Endodermal cell (in vitro differentiated cells): Measurements from ENCODE around the gene TTC23L. TPM values are rescaled to one million over a fixed set of nuclear protein-coding genes. Genes with fewer than 3 reads are reported as not detected.

ENCODE experiments used
- DNase-seq: peaks from one replicate; pipeline ENCODE4 v3.0.0-alpha.2; 2017
- H3K27ac ChIP-seq: 2 replicates; pipeline ENCODE4 v1.5.1; 2013; ENCODE audit warnings: mild to moderate bottlenecking, low read depth, low read length, moderate library complexity
- H3K27me3 ChIP-seq: 2 replicates; pipeline ENCODE4 v1.6.1; 2013; ENCODE audit warnings: mild to moderate bottlenecking, low read length, moderate library complexity; ENCODE audit not compliant: insufficient read depth, control insufficient read depth, poor library complexity, severe bottlenecking
- H3K36me3 ChIP-seq: 2 replicates; pipeline ENCODE4 v1.7.0; 2013; ENCODE audit warnings: mild to moderate bottlenecking, low read length, moderate library complexity; ENCODE audit not compliant: control insufficient read depth, insufficient read depth
- H3K4me1 ChIP-seq: one replicate; pipeline ENCODE4 v1.7.0; 2013; ENCODE audit warnings: low read length; ENCODE audit not compliant: control insufficient read depth, insufficient read depth
- H3K4me3 ChIP-seq: 2 replicates; pipeline ENCODE4 v1.5.1; 2013; ENCODE audit warnings: mild to moderate bottlenecking, low read length, moderate library complexity
- H3K9ac ChIP-seq: 2 replicates; pipeline ENCODE4 v1.6.1; 2013; ENCODE audit warnings: mild to moderate bottlenecking, low read length, moderate library complexity; ENCODE audit not compliant: poor library complexity, severe bottlenecking; ENCODE audit errors: extremely low read depth
- H3K9me3 ChIP-seq: 2 replicates; pipeline ENCODE4 v1.6.1; 2013; ENCODE audit warnings: mild to moderate bottlenecking, low read length, moderate library complexity; ENCODE audit not compliant: control insufficient read depth
- H3K27ac Mint-ChIP-seq: 2 replicates; pipeline ENCODE4 v1.8.0; 2020; ENCODE audit warnings: mixed read lengths
- H3K27me3 Mint-ChIP-seq: 2 replicates; pipeline ENCODE4 v1.8.0; 2021; ENCODE audit warnings: mild to moderate bottlenecking, mixed read lengths; ENCODE audit not compliant: insufficient read depth
- H3K36me3 Mint-ChIP-seq: 2 replicates; pipeline ENCODE4 v1.8.0; 2020; ENCODE audit warnings: low read depth, mixed read lengths
- H3K4me1 Mint-ChIP-seq: 2 replicates; pipeline ENCODE4 v1.8.0; 2020; ENCODE audit warnings: mixed read lengths
- H3K4me3 Mint-ChIP-seq: 2 replicates; pipeline ENCODE4 v1.8.0; 2020; ENCODE audit warnings: mild to moderate bottlenecking, moderate library complexity, mixed read lengths
- H3K9me3 Mint-ChIP-seq: 2 replicates; pipeline ENCODE4 v1.8.0; 2020; ENCODE audit warnings: mild to moderate bottlenecking, mixed read lengths
- WGBS, 2 experiments: methylation state at CpG; one replicate each; pipeline versions ENCODE4 v1.1.5 to v1.1.7; 2013; ENCODE audit warnings: missing lambda C conversion rate in 2 of 2, mixed read lengths in 1 of 2; ENCODE audit not compliant: insufficient coverage in 1 of 2, insufficient read length in 1 of 2; 5-methylcytosine and 5-hydroxymethylcytosine counted together
- long read RNA-seq, 4 experiments: library from polyadenylated mRNA in 2 of 4; library from RNA in 1 of 4; library from capped mRNA in 1 of 4; stranded (forward) in 3 of 4; unstranded in 1 of 4; transcript quantifications; one replicate each; pipeline ENCODE4 v2.0.0, GENCODE V29; 2020 to 2021; ENCODE audit warnings: inconsistent platforms in 1 of 4
- polyA plus RNA-seq, 2 experiments: library from polyadenylated mRNA; stranded (reverse); fragments of 50-300 nt; gene quantifications; one replicate each; pipeline ENCODE4 v1.2.3, GENCODE V29; 2013
- total RNA-seq, 2 donors: library from RNA; stranded (reverse); fragmentation: NEBNext Ultra II Directional in 1 of 2; extraction: Animal tissue kit (Norgen Biotek cat#: 25700) in 1 of 2; gene quantifications; 2 replicates in 1 of 2; 3 replicates in 1 of 2; pipeline ENCODE4 v1.2.1, GENCODE V29; 2021
- TF ChIP-seq, protein P1 (sequence below): fragments of 200-600 bp; sonication (generic); conservative IDR thresholded peaks from 2 replicates; pipeline ENCODE4 v1.5.0; 2021; ENCODE audit warnings: antibody characterized with exemption, mild to moderate bottlenecking

Gene TTC23L, protein sequence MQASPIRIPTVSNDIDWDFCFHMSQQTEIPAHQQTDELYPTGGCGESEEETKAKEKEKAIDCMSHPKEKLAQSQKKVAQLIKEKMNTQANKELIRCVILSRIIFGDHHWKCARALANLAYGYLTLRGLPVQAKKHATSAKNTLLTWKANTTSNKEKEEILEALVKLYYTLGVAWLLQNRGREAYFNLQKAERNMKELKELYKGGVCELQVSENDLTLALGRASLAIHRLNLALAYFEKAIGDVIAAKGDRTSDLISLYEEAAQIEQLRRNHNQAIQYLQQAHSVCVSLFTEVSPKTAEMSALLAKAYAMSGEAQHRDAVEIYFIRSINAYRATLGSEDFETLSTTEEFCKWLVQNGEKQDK
- 1 to 10 TPM in 1 of 2 donors, under 1 TPM in 1; 0.95 to 3.0 TPM for total RNA-seq
- polyA plus RNA-seq (2013, experiment 1 of 2): 2.6 TPM
- polyA plus RNA-seq (2013, experiment 2 of 2): 1.9 TPM
- long read RNA-seq, experiment 1, partial matches to known transcripts: 0 of 1 reads
- long read RNA-seq, experiment 1, other reads (novel, unspliced or antisense): 1 of 1 reads
- long read RNA-seq, experiment 2, partial matches to known transcripts: 1 of 4 reads
- long read RNA-seq, experiment 2, other reads (novel, unspliced or antisense): 3 of 4 reads
- long read RNA-seq, experiment 3, partial matches to known transcripts: 0 of 1 reads
- long read RNA-seq, experiment 3, other reads (novel, unspliced or antisense): 1 of 1 reads
- long read RNA-seq, experiment 4, partial matches to known transcripts: 1 of 3 reads
- long read RNA-seq, experiment 4, other reads (novel, unspliced or antisense): 2 of 3 reads

DNA sequence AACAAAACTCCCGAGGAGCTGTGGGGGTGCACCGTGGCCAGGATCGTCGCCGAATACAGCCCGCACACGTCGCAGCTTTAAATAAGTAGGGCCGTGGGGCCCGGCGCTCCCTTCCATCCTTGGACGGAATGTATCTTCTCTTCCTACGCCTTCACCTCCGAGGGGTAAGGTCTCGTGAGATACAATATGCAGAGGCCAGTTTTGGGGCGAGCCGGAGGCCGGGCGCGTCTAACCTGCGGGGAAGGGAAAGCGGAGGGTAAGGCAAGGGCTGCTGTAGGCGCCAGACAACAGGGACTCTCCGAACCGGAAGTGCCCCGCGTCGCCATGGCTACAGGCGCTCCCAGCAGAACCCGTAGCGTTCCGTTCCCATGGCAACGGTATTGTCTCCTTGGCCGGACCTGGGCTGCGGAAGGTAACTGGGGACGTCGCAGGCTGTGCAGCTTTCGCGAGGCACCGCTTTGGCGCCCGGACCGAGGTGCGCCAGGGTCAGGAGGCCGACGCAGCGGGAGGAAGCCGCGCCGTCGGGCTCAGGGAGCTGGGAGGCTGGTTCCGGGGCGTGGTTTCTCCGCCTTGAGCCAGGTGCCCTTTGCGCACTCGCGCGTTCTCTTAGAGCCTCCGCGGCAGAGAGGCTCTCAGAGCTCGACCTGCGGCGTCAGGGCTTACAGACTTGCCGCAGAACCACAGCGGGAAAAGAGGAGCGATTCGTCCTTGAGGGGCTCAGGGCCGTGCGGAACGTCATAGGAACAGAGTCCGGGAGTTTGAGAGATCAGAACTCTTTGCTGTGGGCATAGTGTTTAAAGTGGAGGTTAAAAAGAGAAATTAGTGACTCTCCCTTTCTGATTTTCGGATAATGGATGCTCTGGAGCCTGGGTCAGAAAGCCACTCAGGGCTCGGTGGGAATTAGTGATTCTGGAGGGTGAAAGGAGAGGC lies at the start of gene TTC23L:
TTC23L (plus strand) TSS at position 380 of the 930 bp plus-strand sequence. CDS start 1,508 bp downstream, outside the sequence.
- H3K9ac ChIP-seq: peak within 1 kb of the TSS; percentile 81
- H3K4me3 ChIP-seq: peak within 1 kb of the TSS; percentile 89
- TF ChIP-seq, protein P1, sequence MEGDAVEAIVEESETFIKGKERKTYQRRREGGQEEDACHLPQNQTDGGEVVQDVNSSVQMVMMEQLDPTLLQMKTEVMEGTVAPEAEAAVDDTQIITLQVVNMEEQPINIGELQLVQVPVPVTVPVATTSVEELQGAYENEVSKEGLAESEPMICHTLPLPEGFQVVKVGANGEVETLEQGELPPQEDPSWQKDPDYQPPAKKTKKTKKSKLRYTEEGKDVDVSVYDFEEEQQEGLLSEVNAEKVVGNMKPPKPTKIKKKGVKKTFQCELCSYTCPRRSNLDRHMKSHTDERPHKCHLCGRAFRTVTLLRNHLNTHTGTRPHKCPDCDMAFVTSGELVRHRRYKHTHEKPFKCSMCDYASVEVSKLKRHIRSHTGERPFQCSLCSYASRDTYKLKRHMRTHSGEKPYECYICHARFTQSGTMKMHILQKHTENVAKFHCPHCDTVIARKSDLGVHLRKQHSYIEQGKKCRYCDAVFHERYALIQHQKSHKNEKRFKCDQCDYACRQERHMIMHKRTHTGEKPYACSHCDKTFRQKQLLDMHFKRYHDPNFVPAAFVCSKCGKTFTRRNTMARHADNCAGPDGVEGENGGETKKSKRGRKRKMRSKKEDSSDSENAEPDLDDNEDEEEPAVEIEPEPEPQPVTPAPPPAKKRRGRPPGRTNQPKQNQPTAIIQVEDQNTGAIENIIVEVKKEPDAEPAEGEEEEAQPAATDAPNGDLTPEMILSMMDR: no peak
- no peaks in the 10 kb centered on the region for H3K27me3 ChIP-seq
- Mint-ChIP-seq H3K4me1 (peaks cover 4% of the 10 kb centered on the region), H3K36me3 (peaks cover 8% of the 10 kb centered on the region), H3K27ac (peak within 1 kb of the TSS; percentile 94), H3K9me3 (peaks cover 3% of the 10 kb centered on the region), H3K4me3 (peak within 1 kb of the TSS; percentile 73), H3K27me3 (peaks cover 9% of the 10 kb centered on the region)
- H3K4me1 ChIP-seq: no peaks in the 10 kb centered on the region
- DNase-seq: peak; percentile 97
- WGBS, 2 experiments: 5 to 10% methylated on average over 44 to 73 of the region's 73 CpGs
- H3K36me3 ChIP-seq: peaks cover under 1% of the 10 kb centered on the region
- H3K9me3 ChIP-seq: no peaks in the 10 kb centered on the region
- H3K27ac ChIP-seq: peak within 1 kb of the TSS; percentile 85

DNA sequence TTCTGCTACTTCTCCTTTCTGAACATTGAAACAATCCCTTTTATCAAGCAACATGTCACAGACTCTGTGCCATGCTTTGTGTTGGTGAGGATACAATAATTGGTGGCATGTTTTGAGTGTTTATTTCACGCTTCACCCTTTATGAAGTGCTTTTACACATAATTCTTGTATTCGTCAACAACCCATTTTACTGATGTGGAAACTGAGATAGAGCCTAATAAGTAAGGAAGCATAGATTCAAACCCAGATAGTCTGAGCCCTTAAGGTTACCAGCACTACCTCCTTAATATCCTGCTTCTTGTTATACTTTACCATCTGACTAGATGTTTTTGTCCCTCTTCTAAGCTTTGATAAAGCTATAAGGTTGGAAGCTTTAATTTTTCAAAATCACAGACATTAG lies 49.3 kb upstream of the TTC23L start:
- Histone ChIP-seq H3K9me3 (peaks cover 35% of the 10 kb centered on the region), H3K9ac (no peak overlapping the region), H3K36me3 (peaks cover 6% of the 10 kb centered on the region), H3K27me3 (no peaks in the 10 kb centered on the region), H3K4me1 (no peaks in the 10 kb centered on the region), H3K27ac (no peak overlapping the region), H3K4me3 (no peak overlapping the region)
- TF ChIP-seq, protein P1: no peak
- Mint-ChIP-seq H3K4me3 (no peak overlapping the region), H3K27me3 (no peaks in the 10 kb centered on the region), H3K27ac (no peak overlapping the region), H3K4me1 (no peaks in the 10 kb centered on the region), H3K36me3 (peaks cover 28% of the 10 kb centered on the region), H3K9me3 (peaks cover 28% of the 10 kb centered on the region)
- no peak for DNase-seq
- WGBS, 2 experiments: 92 to 100% methylated on average over 1 to 2 of the region's 2 CpGs

DNA sequence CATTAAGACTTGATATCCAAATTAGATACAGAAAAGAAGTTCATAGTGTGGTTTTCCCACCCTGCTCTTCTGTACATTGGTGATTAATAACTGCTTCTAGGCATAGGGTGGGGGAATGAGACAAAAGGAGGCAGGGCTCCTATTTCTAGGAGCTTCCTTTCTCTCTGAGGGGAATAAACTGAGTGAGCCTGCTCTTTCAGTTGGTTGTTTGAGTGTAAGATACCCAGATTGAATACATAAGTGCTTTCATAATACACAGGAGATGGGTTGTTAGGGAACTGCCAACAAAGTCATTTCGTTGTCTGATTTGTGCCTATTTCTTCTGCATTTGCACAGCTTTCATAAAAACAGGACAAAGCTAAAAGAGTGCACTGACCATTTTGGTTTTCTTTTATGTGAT lies 48.9 kb upstream of the TTC23L start:
- no peaks in the 10 kb centered on the region for H3K4me1 Mint-ChIP-seq
- Histone ChIP-seq H3K4me1 (no peaks in the 10 kb centered on the region), H3K4me3 (no peak overlapping the region), H3K27me3 (no peaks in the 10 kb centered on the region), H3K36me3 (peaks cover 6% of the 10 kb centered on the region), H3K9me3 (peaks cover 31% of the 10 kb centered on the region), H3K27ac (no peak overlapping the region), H3K9ac (no peak overlapping the region)
- TF ChIP-seq, protein P1: no peak
- H3K36me3 Mint-ChIP-seq: peaks cover 27% of the 10 kb centered on the region
- 89 to 94% methylated on average over 1 of the region's 1 CpG for WGBS, 2 experiments
- H3K27ac Mint-ChIP-seq: no peak overlapping the region
- no peak overlapping the region for H3K4me3 Mint-ChIP-seq
- DNase-seq: no peak
- no peaks in the 10 kb centered on the region for H3K27me3 Mint-ChIP-seq
- H3K9me3 Mint-ChIP-seq: peaks cover 27% of the 10 kb centered on the region
